GM19240 (cell line): ENCODE data around the gene SGCB.

Source experiments
- DNase-seq: peaks from one replicate; pipeline ENCODE4 v3.0.0; 2011; ENCODE audit warnings: low spot score; ENCODE audit not compliant: insufficient read length

Gene SGCB

DNA sequence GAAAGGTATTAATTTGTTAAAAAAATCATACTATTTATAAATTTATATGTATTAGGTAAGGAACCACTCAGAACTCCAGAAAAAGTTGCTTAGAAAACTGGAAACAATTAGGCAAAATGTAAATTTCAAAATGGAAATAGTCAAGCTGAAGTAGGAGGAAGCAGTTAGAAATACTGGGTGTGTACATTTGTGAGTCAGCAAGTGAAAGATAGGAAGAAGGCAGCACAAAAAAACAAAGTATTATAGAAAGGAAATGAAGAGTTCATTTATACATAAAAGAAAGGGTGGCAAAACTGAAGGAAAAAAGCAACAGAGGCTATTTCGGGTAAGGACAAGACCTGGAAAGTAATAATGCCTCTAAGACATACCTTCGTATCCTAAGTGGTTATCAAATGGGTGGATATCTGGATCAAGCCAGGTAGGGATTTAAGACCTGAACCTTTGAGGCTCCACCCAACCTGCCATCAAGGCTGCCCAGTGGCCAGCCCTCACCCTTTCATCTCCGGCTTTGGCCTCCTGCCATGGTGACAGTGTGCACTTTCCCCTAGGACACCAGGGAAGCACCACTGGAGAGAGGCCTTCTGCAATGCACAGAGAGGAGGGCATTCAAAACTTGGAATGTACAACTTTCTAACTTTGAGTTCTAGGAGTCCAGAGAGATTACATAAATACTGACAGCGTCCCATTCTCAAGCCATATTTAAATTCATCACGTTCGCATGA, 18.0 kb downstream of the SGCB start, which contains the start of gene LRRC66:
Gene LRRC66 (minus strand): TSS at position 428 of the 722 bp plus-strand sequence. CDS start 2,750 bp downstream, outside the sequence.
- no peak for DNase-seq

DNA sequence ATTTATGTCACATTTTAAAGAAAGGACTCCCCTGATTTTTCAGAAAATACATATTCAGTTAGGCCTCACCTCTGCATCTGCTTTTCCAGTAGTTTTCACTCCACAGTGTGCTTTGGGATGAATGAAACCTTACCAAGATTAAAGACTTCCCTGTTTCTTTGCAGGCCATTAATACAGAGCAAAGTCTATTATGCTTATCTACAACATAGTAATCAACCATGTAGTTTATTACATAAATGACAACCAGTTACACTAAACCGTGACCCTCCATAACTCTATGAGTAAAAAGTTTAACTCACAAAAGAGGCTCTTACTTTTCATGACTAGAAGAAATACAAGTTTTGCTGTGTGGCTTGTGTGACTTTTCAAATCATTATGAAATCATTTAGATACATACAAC, 20.3 kb downstream of the SGCB start:
- DNase-seq = no peak

DNA sequence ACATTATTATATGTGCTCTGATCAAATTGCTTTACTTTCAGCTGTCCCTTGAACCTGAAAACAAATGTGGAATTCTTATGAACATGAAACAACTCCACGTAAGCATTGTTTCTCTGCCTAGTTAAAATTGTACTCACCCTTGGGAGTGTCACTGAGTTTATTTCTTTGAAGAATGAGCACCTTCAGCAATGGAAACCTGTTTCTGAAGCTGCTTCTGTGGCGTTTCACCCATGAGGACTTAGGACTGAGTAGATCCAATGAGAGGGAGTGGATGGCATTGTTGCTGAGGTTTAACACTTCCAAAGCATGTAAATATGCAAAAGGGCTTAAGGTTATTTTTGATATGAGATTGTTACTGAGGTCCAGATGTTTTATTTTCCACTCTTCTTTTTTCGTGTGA, 21.1 kb downstream of the SGCB start:
- DNase-seq = no peak

DNA sequence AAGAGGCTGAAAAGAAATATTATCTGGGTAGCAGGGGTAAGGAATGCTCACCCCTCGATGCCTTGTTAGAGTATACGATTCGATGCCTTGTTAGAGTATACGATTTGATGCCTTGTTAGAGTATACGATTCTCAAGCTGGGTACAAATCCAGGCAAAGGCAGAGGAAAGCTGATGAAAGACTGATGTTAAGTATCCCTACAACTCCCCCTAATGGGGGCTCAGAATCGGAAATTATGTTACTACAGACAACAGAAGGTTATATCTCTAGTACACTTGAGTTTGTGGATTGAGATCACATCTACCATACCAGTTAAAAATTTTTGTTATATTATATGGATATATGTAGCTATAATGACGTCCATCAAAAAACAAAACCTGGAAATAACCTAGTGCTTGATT, 22.7 kb downstream of the SGCB start:
- no peak for DNase-seq

DNA sequence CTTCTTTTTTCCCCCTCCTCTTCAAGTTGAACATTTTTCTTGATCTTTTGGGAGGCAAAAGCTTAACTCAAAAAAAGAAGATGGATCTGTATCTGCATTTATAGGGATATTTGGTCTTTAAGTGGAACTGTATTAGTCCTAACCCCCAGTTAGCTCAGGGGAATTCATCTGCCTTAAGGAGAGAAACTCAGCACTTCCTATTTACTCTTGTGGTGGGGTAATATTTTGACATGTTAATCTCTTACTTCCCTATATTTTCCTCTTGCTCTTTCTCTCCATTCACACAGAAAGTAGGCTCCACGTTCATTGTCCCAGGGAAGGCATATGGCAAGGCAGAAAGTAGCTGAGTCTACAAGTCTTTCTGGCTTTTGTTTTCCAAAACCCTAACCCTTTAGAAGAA, 23.2 kb downstream of the SGCB start:
- no peak for DNase-seq

DNA sequence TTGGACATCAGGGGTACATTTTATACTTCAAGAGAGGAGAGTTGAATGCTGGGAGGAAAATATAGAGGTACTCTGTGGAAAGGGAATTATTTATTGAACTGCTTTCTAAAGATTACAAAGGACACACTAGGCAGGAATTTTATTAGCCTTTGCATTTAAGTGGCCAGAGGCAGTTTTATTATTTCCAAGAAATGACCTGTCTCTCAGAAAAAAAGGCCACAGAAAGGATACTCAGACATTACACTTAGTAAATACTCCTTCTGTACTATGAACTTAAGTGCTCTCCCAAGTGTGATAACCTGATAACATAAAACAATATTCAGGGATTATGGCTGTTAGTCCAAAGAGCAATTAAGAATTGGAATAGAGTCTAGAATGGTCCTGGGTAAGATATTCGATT, 25.4 kb downstream of the SGCB start:
- no peak for DNase-seq

DNA sequence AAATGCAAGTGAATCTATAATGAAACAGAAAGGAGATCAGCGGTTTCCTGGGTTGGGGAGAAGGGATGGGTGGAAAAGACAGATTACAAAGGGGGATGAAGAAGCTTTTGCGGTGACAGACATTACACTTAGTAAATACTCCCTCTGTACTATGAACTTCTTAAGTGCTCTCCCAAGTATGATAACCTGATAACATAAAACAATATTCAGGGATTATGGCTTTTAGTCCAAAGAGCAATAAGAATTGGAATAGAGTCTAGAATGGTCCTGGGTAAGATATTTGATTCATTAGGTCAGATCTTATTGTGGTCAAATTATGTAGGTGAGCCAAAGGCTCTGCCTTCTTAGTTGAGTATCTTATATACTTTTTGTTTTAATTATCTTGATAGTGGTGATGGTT, 27.1 kb downstream of the SGCB start:
- DNase-seq = no peak

DNA sequence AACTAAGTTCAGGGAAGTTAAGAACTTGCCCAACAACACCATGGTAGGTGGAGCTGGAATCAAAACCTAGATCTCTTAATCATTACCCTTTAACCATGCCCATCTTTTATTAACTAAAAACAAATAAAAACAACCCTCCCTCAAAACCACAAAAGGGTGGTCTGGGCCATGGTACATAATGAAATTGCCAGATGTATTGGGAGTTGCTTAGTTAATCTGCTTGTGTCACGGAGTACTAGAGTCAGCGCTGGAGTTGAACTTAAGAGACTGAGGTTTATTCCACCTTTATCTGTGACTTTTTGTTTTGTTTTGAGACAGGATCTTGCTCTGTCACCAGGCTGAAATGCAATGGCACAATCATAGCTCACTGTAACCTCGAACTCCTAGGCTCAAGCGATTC, 31.2 kb downstream of the SGCB start:
- no peak for DNase-seq

DNA sequence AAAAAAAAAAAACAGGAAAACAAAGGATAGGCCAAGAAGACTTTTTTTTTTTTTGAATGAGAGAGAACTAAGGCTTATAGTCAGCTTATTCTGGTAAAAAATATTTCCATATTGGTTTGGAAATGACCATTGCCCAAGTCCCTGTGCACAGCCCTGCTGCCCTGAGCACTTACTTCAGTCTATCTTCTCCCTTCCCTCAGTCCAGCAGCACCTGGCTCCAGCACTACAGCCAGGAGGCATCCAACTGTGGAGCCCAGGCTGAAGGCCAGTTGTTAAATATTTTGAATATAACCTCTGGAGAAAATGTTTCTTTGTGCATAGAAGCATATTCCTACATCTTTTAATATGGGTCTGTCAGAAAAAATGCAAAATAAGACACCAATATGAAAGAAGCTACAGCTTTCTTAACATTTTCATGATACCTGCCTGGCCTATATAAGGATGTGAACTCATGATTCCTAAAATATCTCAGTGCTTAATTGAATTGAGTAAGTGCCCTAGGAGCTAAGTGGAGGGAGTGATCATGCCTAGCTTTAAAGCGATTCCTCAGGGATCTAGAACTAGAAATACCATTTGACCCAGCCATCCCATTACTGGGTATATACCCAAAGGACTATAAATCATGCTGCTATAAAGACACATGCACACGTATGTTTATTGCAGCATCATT, 32.4 kb downstream of the SGCB start:
- no peak for DNase-seq

DNA sequence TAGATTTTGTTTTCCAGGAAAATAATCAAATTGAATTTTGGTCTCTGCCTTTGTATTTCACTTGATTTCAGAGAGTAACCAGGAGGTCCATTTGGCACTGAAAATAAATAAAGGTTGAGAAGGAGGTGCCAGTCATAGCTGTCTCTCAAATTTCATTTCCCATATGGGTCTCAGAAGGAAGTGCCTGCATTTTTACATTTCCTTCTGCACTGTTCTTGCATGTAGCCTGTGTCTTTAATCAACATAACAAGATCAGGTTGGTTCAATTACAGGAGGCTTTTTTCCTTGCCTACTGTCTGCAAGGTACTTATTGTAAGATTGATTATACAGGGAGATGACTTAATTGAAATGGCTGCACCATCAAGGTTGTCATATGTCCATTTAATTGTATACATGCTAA, 33.7 kb downstream of the SGCB start:
- no peak for DNase-seq

DNA sequence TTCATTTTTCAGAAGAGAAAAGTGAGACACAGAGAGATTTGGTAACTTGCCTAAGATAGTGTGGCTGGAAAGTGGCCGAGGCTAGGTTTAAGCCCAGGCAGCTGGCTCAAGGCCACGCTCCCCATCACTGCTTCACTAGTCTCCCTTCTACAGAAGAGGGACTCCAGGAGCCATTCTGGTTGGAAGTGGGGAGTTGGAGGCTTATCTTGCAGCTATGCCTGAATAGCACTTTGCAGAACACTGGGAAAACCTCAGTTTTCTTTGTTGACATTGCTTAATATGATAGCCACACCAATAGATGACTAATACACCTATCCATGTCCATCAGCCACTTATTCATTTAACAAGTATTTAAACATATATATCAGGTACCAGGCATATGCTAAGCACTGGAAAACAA, 36.5 kb downstream of the SGCB start:
- DNase-seq = no peak

DNA sequence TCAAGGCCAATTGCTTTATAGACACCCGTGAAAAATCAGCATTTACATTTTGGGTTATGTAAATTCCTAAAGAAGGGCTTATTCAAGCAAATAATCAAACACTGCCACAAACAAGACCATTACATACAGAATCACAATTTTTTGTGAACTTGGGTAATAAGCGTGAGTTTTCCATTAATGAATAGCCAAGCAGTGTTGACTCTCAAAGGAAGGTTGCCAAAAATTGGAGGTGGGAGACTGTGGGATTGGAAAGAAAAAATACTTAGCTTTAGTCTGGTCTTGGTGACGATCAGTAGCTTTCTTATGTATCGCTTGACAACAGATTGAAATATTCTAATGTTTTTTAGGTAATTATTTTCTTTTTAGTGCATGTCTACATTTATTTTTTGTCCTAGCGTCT, 38.8 kb downstream of the SGCB start:
- DNase-seq = no peak

DNA sequence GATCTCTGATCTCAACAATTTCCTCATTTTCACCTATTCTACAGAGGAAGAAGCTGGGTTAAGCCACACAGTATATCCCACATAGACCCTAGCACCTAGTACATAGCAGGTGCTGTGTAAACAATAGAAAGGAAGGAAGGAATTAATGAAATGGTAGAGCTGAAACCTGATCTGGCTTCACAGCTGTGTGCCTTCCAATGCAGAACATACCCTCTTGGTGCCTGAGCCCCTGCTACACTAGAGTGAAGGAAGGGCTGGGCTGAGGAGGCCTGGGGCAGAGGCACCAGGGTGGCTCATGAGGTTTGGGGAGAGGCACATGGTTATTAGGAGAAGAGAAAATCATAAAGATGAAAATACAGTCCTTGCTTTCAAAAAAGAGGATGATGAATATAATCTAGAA, 39.3 kb downstream of the SGCB start:
- no peak for DNase-seq

DNA sequence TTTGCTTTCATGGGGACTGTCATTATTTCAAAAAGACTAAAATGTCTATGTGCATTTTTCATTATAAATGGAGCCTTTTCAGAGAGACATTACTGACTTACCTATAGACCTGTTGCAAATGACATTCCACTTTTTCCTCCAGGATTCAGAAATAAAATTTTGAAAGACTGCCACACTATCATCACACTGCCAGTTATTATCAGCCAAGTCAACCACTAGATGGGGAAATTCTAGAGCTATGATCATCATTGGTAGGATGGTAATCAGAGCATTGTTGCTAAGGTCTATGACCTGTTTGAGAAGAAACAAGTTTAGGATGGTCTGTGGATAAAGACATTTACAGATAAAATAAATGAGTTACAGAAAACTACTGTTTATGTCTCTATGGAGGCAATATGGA, 40.5 kb downstream of the SGCB start:
- no peak for DNase-seq

DNA sequence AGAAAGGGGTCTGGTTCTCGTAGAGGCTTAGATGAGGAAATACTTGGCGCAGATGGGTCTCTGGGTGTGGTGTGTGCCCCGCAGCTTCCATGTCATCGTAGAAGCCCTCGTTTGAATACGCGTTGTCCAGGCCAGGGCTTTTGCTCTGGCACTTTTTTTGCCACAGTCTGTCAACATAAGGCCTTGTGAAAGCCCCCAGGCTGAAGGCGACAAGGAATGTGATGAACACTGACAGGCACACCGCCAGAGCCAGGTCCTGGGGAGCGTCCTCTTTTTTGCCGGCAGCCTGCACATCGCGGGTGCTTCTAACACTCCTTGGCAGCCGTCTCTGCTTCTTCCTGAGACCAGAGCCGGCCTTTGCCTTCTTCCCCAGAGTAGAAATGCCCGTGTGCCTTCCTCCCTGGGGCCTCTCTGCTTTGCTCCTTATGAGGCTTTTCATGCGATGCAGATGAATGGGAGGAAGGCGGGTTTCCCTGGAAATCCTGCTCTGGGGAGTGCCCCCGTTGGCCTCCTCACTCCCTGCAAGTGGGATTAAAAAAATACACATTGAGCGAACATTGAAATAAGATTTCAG, 42.4 kb downstream of the SGCB start:
- no peak for DNase-seq
